Effector CD8-positive, alpha-beta T cell (primary cell): ENCODE measurements around the gene PML.

Source experiments
- DNase-seq: peaks from one replicate; lab custom pipeline; 2025; lab: John Stamatoyannopoulos, UW
- total RNA-seq, 4 experiments: gene quantifications; one replicate each; lab custom pipeline; 2026; lab: John Stamatoyannopoulos, UW

PML gene, protein sequence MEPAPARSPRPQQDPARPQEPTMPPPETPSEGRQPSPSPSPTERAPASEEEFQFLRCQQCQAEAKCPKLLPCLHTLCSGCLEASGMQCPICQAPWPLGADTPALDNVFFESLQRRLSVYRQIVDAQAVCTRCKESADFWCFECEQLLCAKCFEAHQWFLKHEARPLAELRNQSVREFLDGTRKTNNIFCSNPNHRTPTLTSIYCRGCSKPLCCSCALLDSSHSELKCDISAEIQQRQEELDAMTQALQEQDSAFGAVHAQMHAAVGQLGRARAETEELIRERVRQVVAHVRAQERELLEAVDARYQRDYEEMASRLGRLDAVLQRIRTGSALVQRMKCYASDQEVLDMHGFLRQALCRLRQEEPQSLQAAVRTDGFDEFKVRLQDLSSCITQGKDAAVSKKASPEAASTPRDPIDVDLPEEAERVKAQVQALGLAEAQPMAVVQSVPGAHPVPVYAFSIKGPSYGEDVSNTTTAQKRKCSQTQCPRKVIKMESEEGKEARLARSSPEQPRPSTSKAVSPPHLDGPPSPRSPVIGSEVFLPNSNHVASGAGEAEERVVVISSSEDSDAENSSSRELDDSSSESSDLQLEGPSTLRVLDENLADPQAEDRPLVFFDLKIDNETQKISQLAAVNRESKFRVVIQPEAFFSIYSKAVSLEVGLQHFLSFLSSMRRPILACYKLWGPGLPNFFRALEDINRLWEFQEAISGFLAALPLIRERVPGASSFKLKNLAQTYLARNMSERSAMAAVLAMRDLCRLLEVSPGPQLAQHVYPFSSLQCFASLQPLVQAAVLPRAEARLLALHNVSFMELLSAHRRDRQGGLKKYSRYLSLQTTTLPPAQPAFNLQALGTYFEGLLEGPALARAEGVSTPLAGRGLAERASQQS
- 32.9 to 62.7 (median 50.2) reads per million in 4 experiments for total RNA-seq

DNA sequence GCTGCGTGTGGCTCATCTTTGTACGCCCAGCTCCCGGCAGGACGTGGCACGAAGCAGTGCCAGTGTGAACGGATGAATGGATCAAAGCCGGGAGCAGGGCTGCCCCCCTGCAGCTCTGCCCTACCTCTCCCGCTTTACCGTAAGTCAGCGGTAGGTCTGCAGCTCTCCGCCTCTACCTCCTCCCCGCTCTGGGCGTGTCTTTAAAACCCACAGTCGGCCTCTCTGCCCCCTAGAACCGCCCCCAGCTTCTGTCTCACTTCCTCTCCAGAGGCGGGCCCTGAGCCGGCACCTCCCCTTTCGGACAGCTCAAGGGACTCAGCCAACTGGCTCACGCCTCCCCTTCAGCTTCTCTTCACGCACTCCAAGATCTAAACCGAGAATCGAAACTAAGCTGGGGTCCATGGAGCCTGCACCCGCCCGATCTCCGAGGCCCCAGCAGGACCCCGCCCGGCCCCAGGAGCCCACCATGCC lies at the start of gene PML:
PML (plus strand) TSS at position 304 of the 471 bp plus-strand sequence; CDS start at position 401, 97 bp downstream.
- DNase-seq = peak; percentile 87

DNA sequence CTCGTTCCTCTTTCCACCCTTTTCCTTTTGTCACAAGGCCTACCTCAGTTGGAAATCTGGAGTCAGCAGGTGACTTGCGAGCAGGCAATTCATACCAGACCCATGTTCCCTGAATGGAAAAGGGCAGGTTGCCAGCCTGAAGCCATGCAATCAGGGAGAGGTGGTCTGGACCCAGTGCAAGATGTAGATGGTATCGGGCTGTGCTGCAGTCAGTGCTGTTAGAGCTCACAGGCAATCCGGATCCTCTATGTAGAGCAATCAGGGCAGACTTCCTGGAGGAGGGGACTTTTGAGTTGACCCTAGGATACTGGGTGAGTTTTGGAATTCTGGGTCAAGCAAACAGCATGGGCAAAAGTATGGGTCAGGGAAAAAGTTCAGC lies 49.4 kb upstream of the PML start:
- DNase-seq = no peak

DNA sequence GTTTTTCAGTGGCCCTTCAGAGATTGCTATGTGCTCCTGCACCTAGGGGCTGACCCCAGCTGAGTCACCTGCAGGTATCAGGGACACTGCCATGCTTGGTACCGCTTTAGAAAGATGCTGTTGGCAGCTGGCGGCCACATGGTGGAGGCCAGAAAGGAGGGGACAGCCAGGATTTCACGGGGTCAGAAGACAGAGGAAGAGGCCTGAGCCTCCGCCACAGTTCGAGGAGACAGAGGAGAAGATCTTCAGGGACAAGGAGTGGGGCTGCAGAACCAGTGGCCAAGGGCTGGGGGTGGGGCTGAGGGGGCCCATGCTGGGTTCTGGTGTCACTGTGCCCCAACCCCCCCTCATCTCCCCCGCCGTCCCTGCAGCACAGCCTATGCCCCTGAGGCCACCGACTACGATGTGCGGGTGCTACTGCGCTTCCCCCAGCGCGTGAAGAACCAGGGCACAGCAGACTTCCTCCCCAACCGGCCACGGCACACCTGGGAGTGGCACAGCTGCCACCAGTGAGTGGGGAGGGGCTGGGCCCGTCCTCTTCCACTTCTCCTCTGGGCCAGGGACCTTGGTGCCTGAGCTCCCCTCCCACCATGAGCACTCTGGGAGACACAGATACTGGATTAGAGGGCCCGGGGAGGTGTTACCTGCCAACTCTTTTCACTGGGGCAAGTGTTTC lies 48.3 kb upstream of the PML start:
- DNase-seq = no peak

DNA sequence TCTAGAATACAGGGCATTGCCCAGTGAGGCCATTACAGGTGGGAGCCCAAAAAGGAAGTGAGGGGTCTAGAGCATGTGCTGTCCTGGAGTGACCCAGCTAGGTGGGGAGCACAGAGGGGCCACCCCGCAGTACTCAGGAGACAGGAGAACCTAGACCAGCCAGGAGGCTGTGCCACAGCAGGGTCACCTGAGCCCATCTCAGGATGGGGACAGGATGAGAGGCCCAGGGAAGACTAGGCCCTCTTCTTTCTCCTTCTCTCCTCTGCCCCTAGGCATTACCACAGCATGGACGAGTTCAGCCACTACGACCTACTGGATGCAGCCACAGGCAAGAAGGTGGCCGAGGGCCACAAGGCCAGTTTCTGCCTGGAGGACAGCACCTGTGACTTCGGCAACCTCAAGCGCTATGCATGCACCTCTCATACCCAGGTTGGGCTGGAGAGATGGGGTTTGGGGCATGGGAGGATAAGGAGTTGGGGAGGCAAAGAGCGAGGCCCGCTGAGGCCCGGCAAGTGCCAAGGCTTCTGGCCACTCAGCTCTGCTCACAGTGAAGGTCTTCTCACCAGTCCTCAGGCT lies 47.6 kb upstream of the PML start:
- no peak for DNase-seq

DNA sequence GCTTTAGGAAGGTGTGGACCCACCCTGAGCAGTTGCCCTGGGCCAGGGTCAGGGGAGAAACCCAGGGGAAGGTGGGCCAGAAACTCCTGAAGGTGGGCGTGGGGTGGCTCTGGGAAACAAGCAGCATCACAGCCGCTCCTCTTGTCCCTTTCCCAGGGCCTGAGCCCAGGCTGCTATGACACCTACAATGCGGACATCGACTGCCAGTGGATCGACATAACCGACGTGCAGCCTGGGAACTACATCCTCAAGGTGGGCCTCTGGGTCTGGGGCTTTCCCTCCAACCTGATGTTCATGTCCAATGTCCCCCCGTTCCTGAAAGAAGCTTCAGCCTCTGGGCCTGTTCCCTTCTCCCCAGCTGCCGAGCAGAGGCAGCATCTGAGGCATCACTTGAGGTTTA lies 46.9 kb upstream of the PML start:
- no peak for DNase-seq

DNA sequence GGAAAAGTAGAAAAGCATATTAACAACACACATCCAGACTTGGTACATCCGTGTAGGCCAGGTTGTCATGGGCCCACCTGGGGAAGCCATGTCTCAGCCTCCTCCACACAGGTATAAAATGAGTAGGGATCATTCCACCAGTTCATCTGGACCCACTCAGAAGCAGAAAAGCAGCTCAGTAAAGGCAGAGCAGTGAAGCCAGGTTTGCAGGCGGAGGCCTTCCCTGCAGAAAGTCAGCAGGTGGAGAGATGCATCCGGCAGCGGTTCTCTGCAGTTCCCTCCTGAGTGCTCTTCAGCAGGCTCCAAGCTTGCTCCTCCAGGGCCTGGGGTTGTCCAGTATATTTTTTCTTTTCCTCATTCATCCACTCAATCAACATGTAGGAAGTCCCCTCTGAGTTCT lies 46.1 kb upstream of the PML start:
- no peak for DNase-seq

DNA sequence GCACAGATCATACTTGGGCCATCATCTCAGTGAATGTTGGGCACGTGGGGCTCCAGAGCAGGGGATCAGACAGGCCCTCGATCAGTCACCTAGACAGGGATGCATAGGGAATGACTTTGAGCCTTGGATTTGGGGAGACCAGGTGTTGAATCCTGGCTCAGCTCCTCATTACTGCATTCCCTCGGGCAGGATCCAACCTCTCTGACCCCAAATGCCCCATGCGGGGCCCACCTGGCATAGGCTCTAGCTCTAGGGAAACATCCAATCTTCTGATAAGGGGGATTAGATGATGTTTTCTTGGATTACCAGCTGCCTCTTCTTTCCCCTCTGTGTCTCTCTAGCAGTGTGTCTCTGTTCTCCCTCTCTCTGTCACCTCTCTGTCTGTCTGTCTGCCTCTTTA lies 45.5 kb upstream of the PML start:
- no peak for DNase-seq

DNA sequence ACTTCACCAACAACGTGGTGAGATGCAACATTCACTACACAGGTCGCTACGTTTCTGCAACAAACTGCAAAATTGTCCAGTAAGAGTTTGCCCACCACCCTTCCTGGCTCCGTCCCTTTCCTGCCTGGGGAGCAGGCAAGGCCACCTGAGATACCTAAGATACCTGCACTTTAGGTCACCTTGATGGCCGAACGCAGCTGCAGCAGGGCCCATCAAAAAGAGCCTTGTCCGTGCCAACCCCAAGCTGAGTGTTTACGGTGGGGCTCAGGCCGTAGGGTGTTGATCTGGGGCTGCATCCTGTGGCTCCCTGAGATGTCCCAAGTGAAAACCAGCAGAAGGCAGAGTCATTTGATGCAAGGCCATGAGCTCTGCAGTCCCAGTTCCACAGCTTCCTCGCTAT lies 45.0 kb upstream of the PML start:
- no peak for DNase-seq

DNA sequence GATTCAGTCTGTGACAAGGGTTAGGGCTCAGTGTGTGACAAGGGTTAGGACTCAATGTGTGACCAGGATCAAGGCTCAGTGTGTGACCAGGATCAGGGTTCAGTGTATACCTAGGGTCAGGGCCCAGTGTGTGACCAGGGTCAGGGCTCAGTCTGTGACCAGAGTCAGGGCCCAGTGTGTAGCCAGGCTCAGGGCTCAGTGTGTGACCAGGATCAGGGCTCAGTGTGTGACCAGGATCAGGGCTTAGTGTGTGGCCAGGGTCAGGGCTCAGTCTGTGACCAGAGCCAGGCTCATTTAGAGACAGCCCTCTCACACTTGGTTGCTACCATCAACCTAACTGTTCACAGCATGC lies 44.1 kb upstream of the PML start:
- DNase-seq = no peak

DNA sequence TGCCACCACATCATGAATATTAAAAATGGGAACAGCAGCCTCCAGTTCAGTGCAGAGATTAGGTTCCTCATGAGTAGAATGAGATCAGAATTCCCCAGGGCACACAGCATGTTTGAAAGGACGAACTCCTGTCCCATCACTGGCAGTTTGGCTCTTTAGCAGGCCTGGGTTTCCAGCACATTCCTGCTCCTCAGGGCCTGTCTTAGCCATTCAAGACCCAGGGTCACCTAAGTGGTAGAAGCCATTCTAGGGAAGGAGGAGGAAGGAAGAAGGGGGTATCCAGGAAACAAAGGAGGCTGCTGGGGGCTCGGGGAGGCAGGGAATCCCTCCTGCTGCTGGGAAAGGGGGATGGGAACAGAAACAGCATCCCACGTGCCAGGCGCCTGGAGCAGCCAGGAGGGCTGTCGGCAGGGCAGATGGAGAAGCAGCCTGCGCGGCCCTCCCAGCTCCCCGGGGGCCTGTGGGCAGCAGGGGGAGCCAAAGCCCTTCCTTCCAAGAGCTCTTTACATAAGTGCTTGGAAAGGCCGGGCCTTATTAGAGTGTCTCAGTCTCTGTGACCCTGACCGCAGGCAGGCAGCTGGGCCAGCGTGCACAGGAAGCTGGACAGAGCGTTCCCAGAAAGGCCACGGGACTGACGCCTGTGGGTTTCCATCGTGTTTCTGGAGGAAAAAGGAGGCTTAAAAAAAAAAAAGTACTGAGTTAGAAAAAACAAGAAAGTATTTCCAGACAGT lies 43.5 kb upstream of the PML start:
- DNase-seq = peak; percentile 56

DNA sequence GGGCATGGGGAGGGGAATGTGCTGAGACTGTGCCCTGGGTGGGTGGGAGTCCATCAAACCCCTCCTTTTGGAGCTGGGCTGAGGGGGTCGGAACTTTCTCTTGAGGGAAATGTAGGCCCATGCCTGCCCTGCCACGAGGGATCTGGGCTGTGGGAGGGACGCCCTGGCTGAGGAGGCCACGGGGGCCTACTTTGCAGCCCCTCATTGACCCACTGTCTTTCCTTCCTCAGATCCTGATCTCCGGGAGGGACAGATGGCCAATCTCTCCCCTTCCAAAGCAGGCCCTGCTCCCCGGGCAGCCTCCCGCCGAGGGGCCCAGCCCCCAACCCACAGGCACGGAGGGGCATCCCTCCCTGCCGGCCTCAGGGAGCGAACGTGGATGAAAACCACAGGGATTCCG lies 42.9 kb upstream of the PML start:
- DNase-seq = no peak

DNA sequence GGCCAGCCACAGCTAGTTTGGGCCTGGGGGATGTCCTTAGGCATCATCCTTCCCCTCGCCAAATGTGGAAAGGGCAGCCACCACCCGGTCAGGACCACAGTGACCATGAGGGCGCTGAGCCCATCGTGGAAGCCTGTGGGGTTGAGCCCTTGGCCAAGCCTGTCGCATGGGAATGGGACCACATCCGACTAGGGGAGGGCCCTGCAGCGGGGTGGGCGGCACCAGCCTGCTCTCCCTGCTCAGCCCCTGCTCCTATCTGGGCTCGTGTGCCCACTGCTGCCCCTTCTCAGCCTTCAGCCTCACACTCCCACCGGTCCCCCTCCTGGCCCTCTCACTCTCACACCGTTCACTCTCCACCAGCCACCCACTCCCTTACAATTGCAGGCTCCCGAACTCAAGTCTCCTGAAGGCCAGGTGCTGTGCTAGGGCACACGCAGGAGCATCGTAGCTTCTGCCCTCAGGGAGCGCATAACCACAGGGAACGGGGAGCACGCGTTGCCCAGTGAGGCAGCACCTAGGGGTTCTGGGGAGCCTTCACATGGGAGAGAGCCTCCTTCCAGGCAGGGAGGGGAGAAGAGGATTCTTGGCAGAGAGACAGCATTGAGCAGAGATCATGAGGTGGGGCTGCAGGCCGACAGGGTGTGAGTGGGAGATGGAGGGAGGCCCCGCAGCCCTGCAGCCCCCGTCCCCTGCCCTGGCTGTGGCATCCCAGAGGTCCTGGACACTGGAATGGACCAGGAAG lies 42.2 kb upstream of the PML start:
- DNase-seq = no peak

DNA sequence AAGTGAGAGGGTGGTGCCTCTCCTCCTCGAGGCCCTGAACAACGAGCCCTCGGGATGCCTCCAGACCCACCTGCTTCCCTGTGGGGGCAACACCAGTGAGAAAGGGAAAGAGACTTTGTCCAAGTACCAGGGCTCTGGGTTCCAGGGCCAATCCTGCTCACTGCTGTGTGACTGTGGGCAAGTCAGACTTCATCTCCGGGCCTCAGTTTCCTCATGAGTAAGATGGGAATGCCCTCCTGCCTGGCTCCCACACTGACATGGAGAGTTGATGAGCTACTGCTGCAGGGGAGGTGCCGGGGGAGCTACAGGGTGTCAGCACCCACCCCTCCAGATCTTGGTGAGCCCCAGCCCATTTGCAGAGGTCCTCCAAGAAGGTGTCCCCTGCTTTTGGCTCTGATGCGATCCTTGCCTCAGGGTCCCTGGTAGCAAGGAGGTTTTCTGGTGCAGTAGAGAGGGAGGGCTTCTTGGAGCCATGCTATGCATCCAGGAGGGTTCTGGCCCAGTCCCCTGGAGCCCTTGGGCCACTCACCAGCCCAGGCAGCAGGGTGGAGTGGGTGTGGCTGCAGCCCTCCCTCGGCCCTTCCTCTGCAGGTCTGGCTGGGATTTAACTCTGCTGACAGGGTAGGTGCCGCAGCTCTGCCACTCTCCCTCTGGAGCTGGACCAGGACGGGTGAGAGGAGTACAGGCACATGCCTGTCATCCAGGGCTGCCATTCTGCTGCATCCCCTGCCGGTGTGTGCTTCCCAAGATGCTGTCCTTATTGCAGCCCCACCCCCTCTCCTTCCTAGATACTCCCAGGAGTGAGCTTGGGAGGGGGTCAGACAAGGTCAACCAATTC lies 41.4 kb upstream of the PML start:
- DNase-seq = no peak

DNA sequence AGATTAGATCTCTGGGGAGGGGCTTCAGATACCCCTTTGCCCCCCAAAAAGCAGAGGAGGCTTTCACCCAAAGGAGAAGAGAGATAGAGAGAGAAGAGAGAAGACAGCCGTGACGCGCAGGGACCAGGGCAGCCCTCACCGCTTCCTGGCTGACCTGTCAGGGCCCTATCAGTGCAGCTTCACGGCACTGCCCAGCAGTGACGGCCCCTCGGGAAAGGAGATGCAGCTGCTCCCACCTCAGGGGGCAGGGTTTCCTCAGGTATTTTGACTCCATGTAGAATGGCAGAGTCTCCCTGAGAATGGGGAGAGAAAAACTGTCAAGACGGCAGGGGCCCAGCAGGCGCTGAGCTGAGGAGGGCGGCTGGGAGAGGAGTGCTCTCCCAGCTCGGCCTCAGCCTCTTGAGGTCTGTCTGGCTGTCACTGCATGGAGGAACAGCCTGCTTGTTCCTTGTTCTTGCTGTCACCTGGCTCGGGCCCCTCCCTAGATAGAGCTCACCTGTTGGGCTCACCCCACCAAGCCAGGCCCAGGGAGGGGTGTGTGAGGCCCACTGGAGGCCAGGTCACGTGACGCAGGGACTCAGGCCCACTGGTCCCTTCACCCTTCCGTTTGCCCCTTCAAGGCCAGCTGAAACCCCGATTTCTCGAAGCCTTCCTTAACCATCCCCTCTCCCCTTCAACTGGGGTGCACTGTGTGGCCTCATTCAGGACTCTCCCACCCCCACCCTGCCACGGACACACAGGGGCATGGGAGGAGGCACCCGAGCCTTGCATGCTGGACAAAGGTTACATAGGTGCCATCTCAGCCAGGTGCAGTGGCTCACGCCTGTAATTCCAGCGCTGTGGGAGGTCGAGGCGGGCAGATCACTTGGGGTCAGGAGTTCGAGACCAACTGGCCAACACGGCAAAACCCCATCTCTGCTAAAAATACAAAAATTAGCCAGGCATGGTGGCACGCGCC lies 40.0 kb upstream of the PML start:
- no peak for DNase-seq

DNA sequence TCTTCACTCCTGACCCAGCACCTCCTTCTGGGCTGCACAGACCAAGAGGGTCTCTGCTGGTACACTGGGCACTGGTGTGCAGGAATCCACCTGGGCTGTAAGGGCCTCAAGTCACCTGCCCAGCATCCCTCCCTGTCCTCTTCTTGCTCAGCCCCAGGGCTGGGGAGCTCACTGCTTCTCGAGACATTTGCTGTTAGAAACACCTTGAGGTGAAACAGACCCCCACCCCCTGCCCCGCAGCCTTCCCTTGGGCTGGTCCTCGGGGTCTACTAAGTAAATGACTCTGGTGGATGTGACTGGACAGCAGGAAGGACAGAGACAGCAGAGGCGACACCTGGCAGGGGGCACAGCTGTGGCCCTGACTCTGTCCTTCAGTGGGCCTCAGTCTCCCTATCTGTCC lies 39.2 kb upstream of the PML start:
- DNase-seq = no peak

DNA sequence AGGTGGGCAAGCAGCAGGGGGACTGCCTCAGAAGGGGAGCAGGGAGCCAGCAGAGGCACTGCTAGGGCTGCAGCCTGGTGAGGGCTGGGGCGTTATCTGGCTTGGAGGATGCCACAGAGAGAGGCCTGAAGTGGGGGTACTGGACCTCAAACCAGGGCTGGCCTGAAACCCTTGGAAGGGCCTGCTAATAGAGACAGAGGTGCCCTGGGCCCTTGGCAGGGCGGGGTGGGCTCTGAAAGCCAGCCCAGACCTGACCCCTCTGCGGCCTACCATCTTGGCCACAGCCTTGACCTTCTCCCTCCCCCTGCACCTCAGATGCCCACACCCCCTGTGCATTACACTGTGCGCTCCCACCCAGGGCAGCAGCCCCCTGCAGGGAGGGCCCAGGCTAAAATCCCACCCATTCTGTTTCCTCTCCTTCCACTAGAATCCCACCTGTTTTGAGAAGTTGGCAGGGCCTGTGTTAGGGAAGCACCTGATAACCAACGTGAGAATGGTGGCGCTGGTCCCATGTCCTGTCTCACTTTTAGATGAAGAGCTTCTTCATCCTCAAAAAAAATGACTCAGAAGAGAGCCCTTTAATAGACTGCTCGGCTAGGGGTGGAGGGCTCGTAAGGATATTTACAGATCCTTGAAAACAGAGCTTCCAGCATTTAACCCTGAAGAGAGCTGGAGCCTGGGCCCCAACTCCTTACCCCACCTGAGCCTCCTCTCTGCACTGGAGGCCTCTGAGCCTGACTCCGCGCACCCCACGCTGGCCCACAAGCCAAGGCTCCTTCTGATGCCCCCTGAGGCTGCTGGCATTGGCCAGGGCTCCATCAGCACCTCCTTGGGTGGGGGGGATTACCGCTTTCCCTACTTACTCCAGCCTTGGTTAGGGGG lies 38.4 kb upstream of the PML start:
- DNase-seq = no peak

DNA sequence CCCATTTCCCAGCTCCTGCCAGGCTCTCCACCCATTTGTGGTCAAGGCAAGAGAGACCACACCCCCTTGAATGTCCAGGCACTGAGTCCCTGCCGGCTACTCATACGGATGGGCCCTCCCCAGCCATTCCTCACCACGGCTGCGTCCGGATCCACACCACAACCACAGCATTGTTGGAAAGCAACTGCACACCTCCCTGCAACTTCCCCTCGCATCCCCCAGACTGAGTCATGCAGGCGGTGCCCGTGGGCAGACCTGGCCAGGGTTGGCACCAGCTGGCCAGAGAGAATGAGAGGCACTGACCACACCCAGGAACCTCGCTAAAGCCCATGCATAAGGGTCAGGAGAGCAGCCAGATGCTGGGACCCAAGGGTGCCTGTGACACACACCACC lies 37.8 kb upstream of the PML start:
- no peak for DNase-seq

DNA sequence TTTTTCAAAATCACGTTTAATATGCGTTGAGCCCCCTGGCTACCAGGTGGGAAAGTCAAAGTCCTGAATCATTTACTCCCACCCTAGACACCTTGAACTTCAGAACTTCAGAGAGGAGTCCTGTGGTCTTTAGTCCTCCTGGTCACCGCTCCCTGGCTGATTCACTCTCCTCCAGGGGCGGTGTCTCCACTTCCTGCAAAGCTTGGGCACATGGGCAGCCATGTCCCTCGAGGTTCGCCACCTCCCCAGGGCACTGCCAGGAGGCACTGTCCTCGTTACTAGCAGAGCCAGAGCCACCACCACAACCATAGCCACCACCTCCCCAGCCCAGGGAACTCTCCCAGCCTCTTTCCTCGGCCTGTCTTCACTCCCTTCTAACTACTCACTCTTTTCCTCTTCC lies 37.2 kb upstream of the PML start:
- no peak for DNase-seq
